GM12878 (cell line): ENCODE measurements around the gene ABHD17A.
"Not testable (repeated sequence)": the region's sequence is repeated elsewhere in the genome, so short reads cannot be mapped to it uniquely, and the experiment has no call there.

Experiments used
- EP300 ChIP-seq, 2 experiments: fragments of 150-350 bp in 1 of 2; IDR thresholded peaks; 2 replicates each; pipeline ENCODE4 v1.6.1; 2011 to 2012; ENCODE audit warnings: low read depth in 2 of 2, low read length in 2 of 2, borderline replicate concordance in 1 of 2, improper control_type of control experiment in 1 of 2, inconsistent platforms in 1 of 2; ENCODE audit not compliant: control insufficient read depth in 1 of 2
- HSF1 ChIP-seq: fragments of 150-350 bp; IDR thresholded peaks from 2 replicates; pipeline ENCODE4 v1.6.1; 2014; ENCODE audit warnings: mild to moderate bottlenecking, low read depth, low read length
- JUNB ChIP-seq: IDR thresholded peaks from 2 replicates; pipeline ENCODE4 v1.6.1; 2016; ENCODE audit warnings: antibody characterized with exemption, mild to moderate bottlenecking
- POLR2A ChIP-seq: IDR thresholded peaks from 2 replicates; pipeline ENCODE4 v1.6.1; 2011; ENCODE audit warnings: low read depth, mild to moderate bottlenecking, low read length
- POLR2AphosphoS5 ChIP-seq: IDR thresholded peaks from 2 replicates; pipeline ENCODE4 v1.6.1; 2011; ENCODE audit warnings: mild to moderate bottlenecking, low read length, inconsistent platforms
- TF ChIP-seq, protein P1 (sequence below): fragments of 450-650 bp; IDR thresholded peaks from 2 replicates; pipeline ENCODE4 v1.6.1; 2018; ENCODE audit warnings: mild to moderate bottlenecking, low read depth, moderate library complexity; ENCODE audit not compliant: partially characterized antibody

GRCh38 chr19:1879982-1880381 lies 5.3 kb downstream of the ABHD17A start:
- TF ChIP-seq POLR2AphosphoS5; HSF1; EP300 (IDR thresholded peaks at IDR 0.05; ENCODE audit: borderline replicate concordance in 1 of 2, control insufficient read depth in 1 of 2, low read depth in 2 of 2, low read length in 2 of 2); POLR2A; JUNB: not testable (repeated sequence)
- TF ChIP-seq, protein P1, sequence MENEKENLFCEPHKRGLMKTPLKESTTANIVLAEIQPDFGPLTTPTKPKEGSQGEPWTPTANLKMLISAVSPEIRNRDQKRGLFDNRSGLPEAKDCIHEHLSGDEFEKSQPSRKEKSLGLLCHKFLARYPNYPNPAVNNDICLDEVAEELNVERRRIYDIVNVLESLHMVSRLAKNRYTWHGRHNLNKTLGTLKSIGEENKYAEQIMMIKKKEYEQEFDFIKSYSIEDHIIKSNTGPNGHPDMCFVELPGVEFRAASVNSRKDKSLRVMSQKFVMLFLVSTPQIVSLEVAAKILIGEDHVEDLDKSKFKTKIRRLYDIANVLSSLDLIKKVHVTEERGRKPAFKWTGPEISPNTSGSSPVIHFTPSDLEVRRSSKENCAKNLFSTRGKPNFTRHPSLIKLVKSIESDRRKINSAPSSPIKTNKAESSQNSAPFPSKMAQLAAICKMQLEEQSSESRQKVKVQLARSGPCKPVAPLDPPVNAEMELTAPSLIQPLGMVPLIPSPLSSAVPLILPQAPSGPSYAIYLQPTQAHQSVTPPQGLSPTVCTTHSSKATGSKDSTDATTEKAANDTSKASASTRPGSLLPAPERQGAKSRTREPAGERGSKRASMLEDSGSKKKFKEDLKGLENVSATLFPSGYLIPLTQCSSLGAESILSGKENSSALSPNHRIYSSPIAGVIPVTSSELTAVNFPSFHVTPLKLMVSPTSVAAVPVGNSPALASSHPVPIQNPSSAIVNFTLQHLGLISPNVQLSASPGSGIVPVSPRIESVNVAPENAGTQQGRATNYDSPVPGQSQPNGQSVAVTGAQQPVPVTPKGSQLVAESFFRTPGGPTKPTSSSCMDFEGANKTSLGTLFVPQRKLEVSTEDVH = not testable (repeated sequence)
